HepG2 (cell line): ENCODE results near the gene CTNNBIP1. TPM values are rescaled to one million over a fixed set of nuclear protein-coding genes. Genes with fewer than 3 reads are reported as not detected.

Experiments
- ATAC-seq: fragments of 200-7000 bp; cut with Tn5 transposase; 3 replicates; pipeline ENCODE4 v1.9.1; 2020; ENCODE audit warnings: mild to moderate bottlenecking, moderate library complexity
- BruUV-seq: library from RNA; stranded (reverse); fragments of 400-500 nt; replicated peaks from 2 replicates; lab custom pipeline; 2021; lab: Mats Ljungman, UMichigan
- CTCF ChIA-PET: fragments of 300-600 bp; formaldehyde crosslinking; extraction: SDS; loops from one replicate; lab custom pipeline; 2021; ENCODE audit warnings: low total read pairs, inconsistent platforms, low intra/inter-chr PET ratio; lab: Yijun Ruan, JAX
- POLR2A ChIA-PET: fragments of 350-600 bp; sonication (Branson Sonifier 250); formaldehyde crosslinking; loops from one replicate; lab custom pipeline; 2020; ENCODE audit warnings: antibody characterized with exemption, inconsistent platforms; lab: Yijun Ruan, JAX
- DNase-seq: peaks from one replicate; pipeline ENCODE4 v3.0.0-alpha.2; 2015; ENCODE audit warnings: low spot score
- FAIRE-seq: peaks from 3 replicates; lab custom pipeline; 2011; peaks lifted over from hg19 to GRCh38; lab: Jason Lieb, UNC
- H2AFZ ChIP-seq: one replicate; pipeline ENCODE4 v1.6.1; 2011; ENCODE audit warnings: low read length, inconsistent platforms
- H3K27ac ChIP-seq: fragments of 300-600 bp; 3 replicates; pipeline ENCODE4 v1.8.0; 2011; ENCODE audit warnings: mixed run types, mild to moderate bottlenecking, mixed read lengths, low read length, inconsistent platforms; ENCODE audit not compliant: insufficient read depth; ENCODE audit errors: extremely low read length
- H3K27me3 ChIP-seq, 2 experiments: fragments of 200-600 bp in 1 of 2; 2 replicates in 1 of 2; 3 replicates in 1 of 2; pipeline versions ENCODE4 v1.6.0 to v1.8.0; 2011; ENCODE audit warnings: low read length in 2 of 2, mild to moderate bottlenecking in 2 of 2, moderate library complexity in 2 of 2, inconsistent platforms in 1 of 2; ENCODE audit not compliant: insufficient read depth in 2 of 2, control insufficient read depth in 1 of 2
- H3K36me3 ChIP-seq, 2 experiments: fragments of 200-600 bp in 1 of 2; replicated peaks in 1 of 2; 2 replicates in 1 of 2; 3 replicates in 1 of 2; pipeline versions ENCODE4 v1.5.1 to v1.8.0; 2011; ENCODE audit warnings: low read length in 2 of 2, inconsistent platforms in 1 of 2; ENCODE audit not compliant: insufficient read depth in 2 of 2, control insufficient read depth in 1 of 2
- H3K4me1 ChIP-seq: 2 replicates; pipeline ENCODE4 v1.5.1; 2012; ENCODE audit warnings: low read length, inconsistent platforms; ENCODE audit not compliant: insufficient read depth
- H3K4me2 ChIP-seq: 2 replicates; pipeline ENCODE4 v1.6.0; 2011; ENCODE audit warnings: low read depth, low read length, inconsistent platforms
- H3K4me3 ChIP-seq, 3 experiments: fragments of 200-600 bp in 1 of 3; sonication (generic), shearing (Covaris generic) in 1 of 3; replicated peaks in 1 of 3; 2 replicates each; pipeline ENCODE4 v1.5.1; 2011 to 2016; ENCODE audit warnings: low read length in 3 of 3, inconsistent platforms in 2 of 3, low read depth in 2 of 3, mild to moderate bottlenecking in 2 of 3, control low read depth in 1 of 3, mixed read lengths in 1 of 3; ENCODE audit not compliant: insufficient read depth in 1 of 3
- H3K79me2 ChIP-seq: one replicate; pipeline ENCODE4 v1.6.1; 2011; ENCODE audit warnings: low read length, inconsistent platforms; ENCODE audit not compliant: insufficient read depth
- H3K9ac ChIP-seq: 2 replicates; pipeline ENCODE4 v1.6.0; 2011; ENCODE audit warnings: mild to moderate bottlenecking, low read depth, low read length, inconsistent platforms; ENCODE audit not compliant: insufficient read depth
- H3K9me3 ChIP-seq: 2 replicates; pipeline ENCODE4 v1.5.1; 2012; ENCODE audit warnings: mild to moderate bottlenecking, low read length
- H4K20me1 ChIP-seq: 2 replicates; pipeline ENCODE4 v1.6.0; 2011; ENCODE audit warnings: inconsistent platforms, mild to moderate bottlenecking, low read length, moderate library complexity; ENCODE audit not compliant: insufficient read depth
- ADNP ChIP-seq: sonication (generic); formaldehyde crosslinking; IDR thresholded peaks from 2 replicates; pipeline ENCODE4 v1.4.0; 2020; ENCODE audit warnings: missing genetic modification reagents
- CC2D1A ChIP-seq: sonication (generic); formaldehyde crosslinking; IDR thresholded peaks from 2 replicates; pipeline ENCODE4 v1.8.1; 2023; ENCODE audit warnings: mild to moderate bottlenecking, missing genetic modification reagents
- DMTF1 ChIP-seq: sonication (generic); formaldehyde crosslinking; IDR thresholded peaks from 2 replicates; pipeline ENCODE4 v1.4.0; 2020; ENCODE audit warnings: mild to moderate bottlenecking, missing genetic modification reagents
- FOSL1 ChIP-seq: sonication (generic); formaldehyde crosslinking; IDR thresholded peaks from 2 replicates; pipeline ENCODE4 v1.9.0; 2021; ENCODE audit warnings: missing genetic modification reagents, borderline replicate concordance
- ONECUT2 ChIP-seq: sonication (generic); formaldehyde crosslinking; IDR thresholded peaks from 2 replicates; pipeline ENCODE4 v1.4.0; 2020; ENCODE audit warnings: missing genetic modification reagents
- SP5 ChIP-seq: IDR thresholded peaks from 2 replicates; pipeline ENCODE4 v1.6.1; 2016; ENCODE audit warnings: low read depth, borderline replicate concordance
- TFAP4 ChIP-seq: sonication (generic); IDR thresholded peaks from 2 replicates; pipeline ENCODE4 v1.6.1; 2016; ENCODE audit warnings: low read depth, borderline replicate concordance
- ZFP36 ChIP-seq: fragments of 150-350 bp; IDR thresholded peaks from 2 replicates; pipeline ENCODE4 v1.6.1; 2018; ENCODE audit warnings: borderline replicate concordance, low read length, low read depth; ENCODE audit not compliant: partially characterized antibody
- ZNF121 ChIP-seq: sonication (generic); formaldehyde crosslinking; IDR thresholded peaks from 2 replicates; pipeline ENCODE4 v1.5.0; 2020; ENCODE audit warnings: mild to moderate bottlenecking, missing genetic modification reagents
- ZNF20 ChIP-seq: sonication (generic); formaldehyde crosslinking; IDR thresholded peaks from 2 replicates; pipeline ENCODE4 v1.4.0; 2020; ENCODE audit warnings: mild to moderate bottlenecking, moderate library complexity, missing genetic modification reagents
- ZNF207 ChIP-seq: fragments of 450-650 bp; IDR thresholded peaks from 2 replicates; pipeline ENCODE4 v1.6.1; 2016; ENCODE audit warnings: antibody characterized with exemption, borderline replicate concordance
- ZNF253 ChIP-seq: sonication (generic); formaldehyde crosslinking; IDR thresholded peaks from 2 replicates; pipeline ENCODE4 v1.8.0; 2022; ENCODE audit warnings: mild to moderate bottlenecking, missing genetic modification reagents, borderline replicate concordance
- ZNF619 ChIP-seq: sonication (generic); formaldehyde crosslinking; IDR thresholded peaks from 2 replicates; pipeline ENCODE4 v1.4.0; 2020; ENCODE audit warnings: mild to moderate bottlenecking, missing genetic modification reagents
- ZUFSP ChIP-seq: sonication (generic); formaldehyde crosslinking; IDR thresholded peaks from 2 replicates; pipeline ENCODE4 v1.9.0; 2021; ENCODE audit warnings: missing genetic modification reagents, mild to moderate bottlenecking, borderline replicate concordance
- WGBS: methylation state at CpG from one replicate; pipeline ENCODE4 v1.1.6; 2017; ENCODE audit warnings: low lambda C conversion rate; 5-methylcytosine and 5-hydroxymethylcytosine counted together
- in situ Hi-C: cut with HindIII; loops from 2 replicates; pipeline ENCODE4 v1.10.0; 2017; ENCODE audit warnings: low pct_unique_long_range_greater_than_20kb; ENCODE audit not compliant: extremely low pct_ligation_motif_present
- intact Hi-C: fragments of 100-400 bp; cut with micrococcal nuclease; formaldehyde crosslinking; loops from one replicate; pipeline ENCODE4 v1.10.0; 2022; ENCODE audit not compliant: unreplicated experiment
- polyA plus RNA-seq, 8 experiments: library from polyadenylated mRNA; depleted of rRNA in 3 of 8; stranded (reverse) in 7 of 8; unstranded in 1 of 8; fragments of >200 nt; fragmentation: Illumina TruSeq in 4 of 8; extraction: Trizol in 4 of 8; gene quantifications; 2 replicates each; pipeline versions ENCODE4 v1.2.1 to v1.2.3, GENCODE V29; 2011 to 2016; ENCODE audit warnings: low read depth in 4 of 8, missing spikeins in 1 of 8, mixed read lengths in 1 of 8; ENCODE audit not compliant: insufficient read depth in 1 of 8
- total RNA-seq, 5 experiments: library from RNA; depleted of rRNA; stranded (reverse); fragments of >200 nt; fragmentation: Illumina TruSeq; extraction: Trizol; gene quantifications; 2 replicates each; pipeline ENCODE4 v1.2.3, GENCODE V29; 2016; ENCODE audit warnings: low read depth in 1 of 5

The CTNNBIP1 gene
- total and polyA plus RNA-seq, 2 of the 13 experiments (the other 11 are each of a cell fraction or from before 2014, with no cell fraction given), result 71.7 to 83.0 TPM

- no peak for TF ChIP-seq SP5
- no peak for TF ChIP-seq ZNF207
- TF ChIP-seq ZFP36, result no peak
- TF ChIP-seq ZNF20 (CRISPR knock-in tag), result no peak
- TF ChIP-seq, all 625 proteins: peak for 0
- in situ Hi-C loops (no loop called here), intact Hi-C loops (no loop called here)
- H3K9ac ChIP-seq, result no peak overlapping the region
- H3K4me3 ChIP-seq, result no peak overlapping the region
- no peak overlapping the region for H3K27ac ChIP-seq
- no peaks in the 10 kb centered on the region for H4K20me1 ChIP-seq
- no peaks in the 10 kb centered on the region for H3K9me3 ChIP-seq
- ATAC-seq (no peak), FAIRE-seq (no peak), DNase-seq (no peak)
- H3K4me1 ChIP-seq, result peaks cover 7% of the 10 kb centered on the region
- H3K27me3 ChIP-seq, result no peaks in the 10 kb centered on the region; a peak in 1 of 5 replicates
- no peak overlapping the region for H3K4me2 ChIP-seq
- 71% methylated on average over 7 of the region's 12 CpGs for WGBS
- H3K36me3 ChIP-seq, result peaks cover 0 to 3% of the 10 kb centered on the region in 2 experiments; a peak in 2 of 5 replicates
- ChIA-PET POLR2A (no interaction called here), CTCF (no interaction called here)
- no peak overlapping the region for H2AFZ ChIP-seq
- H3K79me2 ChIP-seq, result no peaks in the 10 kb centered on the region
- no TSS peak for BruUV-seq
Observed at GRCh38 chr1:9844106-9844505, 66.0 kb downstream of the CTNNBIP1 start.

- Histone ChIP-seq H3K36me3 (peaks cover 0 to 2% of the 10 kb centered on the region in 2 experiments; a peak in 2 of 5 replicates), H3K9ac (no peak overlapping the region), H3K79me2 (no peaks in the 10 kb centered on the region), H3K27me3 (no peaks in the 10 kb centered on the region; a peak in 1 of 5 replicates), H3K9me3 (no peaks in the 10 kb centered on the region), H4K20me1 (no peaks in the 10 kb centered on the region), H3K4me1 (peaks cover 13% of the 10 kb centered on the region), H3K4me2 (no peak overlapping the region), H3K4me3 (no peak overlapping the region), H3K27ac (no peak overlapping the region), H2AFZ (no peak overlapping the region)
- FAIRE-seq (no peak), ATAC-seq (peak; percentile 22), DNase-seq (no peak)
- in situ Hi-C loops, result no loop called here
- CTCF ChIA-PET, result no interaction called here
- 30% methylated on average over 2 of the region's 7 CpGs for WGBS
- intact Hi-C loops, result no loop called here
- no TSS peak for BruUV-seq
- POLR2A ChIA-PET, result no interaction called here
- TF ChIP-seq ZNF253 (CRISPR knock-in tag) (no peak), TFAP4 (no peak), ZUFSP (CRISPR knock-in tag) (no peak), ZNF619 (CRISPR knock-in tag) (no peak), ADNP (no peak), FOSL1 (CRISPR knock-in tag) (no peak), ONECUT2 (CRISPR knock-in tag) (no peak), CC2D1A (no peak), ZNF121 (CRISPR knock-in tag) (no peak), DMTF1 (no peak)
Observed at GRCh38 chr1:9843576-9843945, 66.5 kb downstream of the CTNNBIP1 start.
